ENCODE measurements around the gene SLC5A2.

Gene SLC5A2

DNA sequence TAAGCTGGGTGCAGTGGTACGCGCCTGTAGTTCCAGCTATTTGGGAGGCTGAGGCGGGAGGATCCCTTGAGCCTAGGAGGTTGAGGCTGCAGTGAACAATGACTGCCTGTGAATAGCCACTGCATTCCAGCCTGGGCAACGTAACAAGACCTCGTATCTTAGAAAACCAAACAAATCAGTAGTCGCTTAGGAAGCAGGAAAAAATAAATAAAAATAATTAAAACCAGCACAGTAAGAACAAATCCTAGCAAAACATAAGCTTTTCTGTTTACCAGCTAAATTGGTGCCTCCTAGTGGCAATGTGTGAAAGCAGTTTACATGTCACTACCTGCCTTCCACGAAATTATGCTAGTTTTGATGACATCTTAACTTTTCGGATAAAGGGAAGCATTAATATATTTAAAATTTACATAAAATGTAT is 22.3 kb upstream of the SLC5A2 start:
- no peak for DNase-seq

DNA sequence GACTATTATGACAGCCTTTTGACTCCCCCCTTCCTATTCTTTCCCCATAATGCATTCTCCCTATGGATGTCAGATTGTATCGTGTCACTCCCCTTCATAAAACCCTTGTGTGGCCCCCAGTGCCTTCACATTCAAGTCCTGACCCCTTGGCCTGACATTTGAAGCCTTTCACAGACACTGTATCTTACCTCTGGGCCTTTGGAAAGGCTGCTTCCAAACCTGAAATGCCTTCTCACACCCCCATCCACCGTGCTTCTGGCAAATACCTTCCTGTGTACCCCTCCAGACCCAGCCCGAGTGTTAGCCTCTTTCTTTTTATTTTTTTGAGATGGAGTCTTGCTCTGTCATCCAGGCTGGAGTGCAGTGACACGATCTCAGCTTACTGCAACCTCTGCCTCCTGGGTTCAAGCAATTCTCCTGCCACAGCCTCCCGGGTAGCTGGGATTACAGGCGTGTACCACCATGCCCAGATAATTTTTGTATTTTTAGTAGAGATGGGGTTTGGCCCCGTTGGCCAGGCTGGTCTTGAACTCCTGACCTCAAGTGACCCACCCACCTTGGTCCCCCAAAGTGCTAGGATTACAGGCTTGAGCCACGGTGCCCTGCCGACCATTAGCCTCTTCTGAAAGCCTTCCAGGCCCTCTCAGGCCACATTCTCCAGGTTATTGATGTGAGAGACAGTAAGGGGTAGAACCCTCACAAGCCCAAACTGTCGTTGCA is 21.6 kb upstream of the SLC5A2 start:
- no peak for DNase-seq

GRCh38 chr16:31461921-31462804 is 20.8 kb upstream of the SLC5A2 start:
- no peak for DNase-seq

DNA sequence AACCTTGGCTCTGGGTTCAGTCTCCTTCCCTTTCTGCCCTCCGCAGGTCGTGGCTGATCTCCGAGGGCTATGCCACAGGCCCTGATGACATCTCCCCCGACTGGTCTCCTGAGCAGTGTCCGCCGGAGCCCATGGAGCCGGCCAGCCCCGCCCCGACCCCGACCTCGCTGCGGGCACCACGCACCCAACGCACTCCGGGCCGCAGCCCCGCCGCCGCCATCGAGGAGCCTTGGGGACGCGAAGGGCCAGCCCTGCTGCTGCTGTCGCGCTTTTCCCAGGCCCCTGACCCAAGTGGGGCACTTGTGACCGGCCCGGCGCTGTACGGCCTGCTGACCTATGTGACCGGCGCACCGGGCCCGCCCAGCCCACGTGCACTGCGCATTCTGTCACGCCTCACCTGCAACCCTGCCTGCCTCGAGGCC is 18.6 kb upstream of the SLC5A2 start:
- DNase-seq = no peak

DNA sequence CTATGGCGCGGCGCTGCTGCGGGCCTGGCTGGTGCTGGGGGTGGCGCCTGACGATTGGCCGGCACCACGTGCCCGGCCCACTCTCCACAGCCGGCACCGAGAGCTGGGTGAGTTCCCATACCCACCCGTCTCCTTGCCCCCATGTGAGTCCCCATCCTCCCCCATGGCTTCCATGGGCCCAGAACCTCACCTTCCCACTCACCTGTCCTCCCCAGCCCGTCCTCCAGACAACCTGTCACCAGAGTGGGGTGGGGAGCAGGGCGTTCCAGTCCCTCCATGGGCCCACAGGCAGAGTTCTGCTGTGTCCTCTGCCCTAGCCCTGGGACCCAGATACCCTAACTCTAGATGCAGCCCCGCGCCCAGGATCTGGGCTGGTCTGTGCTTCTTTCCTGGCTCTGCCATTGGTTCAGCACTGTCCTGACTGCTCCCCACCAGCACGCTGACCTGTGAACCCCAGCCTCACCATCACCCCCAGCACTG is 18.1 kb upstream of the SLC5A2 start:
- no peak for DNase-seq

GRCh38 chr16:31465788-31466370 is 17.0 kb upstream of the SLC5A2 start:
- no peak for DNase-seq

DNA sequence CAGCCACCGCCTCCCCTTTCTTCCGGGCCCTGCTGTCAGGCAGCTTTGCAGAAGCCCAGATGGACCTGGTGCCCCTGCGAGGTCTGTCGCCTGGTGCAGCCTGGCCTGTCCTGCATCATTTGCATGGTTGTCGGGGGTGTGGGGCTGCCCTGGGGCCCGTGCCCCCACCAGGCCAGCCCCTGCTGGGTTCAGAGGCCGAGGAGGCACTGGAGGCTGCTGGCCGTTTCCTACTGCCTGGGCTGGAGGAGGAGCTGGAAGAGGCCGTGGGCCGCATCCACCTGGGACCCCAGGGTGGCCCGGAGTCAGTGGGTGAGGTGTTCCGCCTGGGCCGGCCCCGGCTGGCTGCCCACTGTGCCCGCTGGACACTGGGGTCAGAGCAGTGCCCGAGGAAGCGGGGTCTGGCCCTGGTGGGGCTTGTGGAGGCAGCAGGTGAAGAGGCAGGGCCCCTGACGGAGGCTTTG is 16.5 kb upstream of the SLC5A2 start:
- DNase-seq = no peak

- DNase-seq = no peak
Measured at GRCh38 chr16:31467151-31467773, 15.7 kb upstream of the SLC5A2 start.

DNA sequence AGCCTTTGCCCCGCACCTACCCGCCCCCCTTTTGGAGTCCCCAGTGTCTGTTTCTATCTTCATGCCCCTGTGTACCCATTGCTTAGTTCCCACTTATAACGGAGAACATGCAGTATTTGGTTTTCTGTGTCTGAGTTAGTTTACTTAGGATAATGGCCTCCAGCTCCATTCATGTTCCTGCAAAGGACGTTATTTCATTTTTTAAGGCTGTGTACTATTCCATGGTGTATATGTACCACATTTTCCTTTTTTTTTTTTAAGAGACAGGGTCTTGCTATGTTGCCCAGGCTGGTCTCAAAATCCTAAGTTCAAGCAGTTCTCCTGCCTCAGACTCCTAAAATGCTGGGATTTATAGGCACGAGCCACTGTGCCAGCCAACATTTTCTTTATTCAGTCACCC is 15.1 kb upstream of the SLC5A2 start:
- DNase-seq = no peak

GRCh38 chr16:31470615-31471014 is 12.3 kb upstream of the SLC5A2 start:
- no peak for DNase-seq

DNA sequence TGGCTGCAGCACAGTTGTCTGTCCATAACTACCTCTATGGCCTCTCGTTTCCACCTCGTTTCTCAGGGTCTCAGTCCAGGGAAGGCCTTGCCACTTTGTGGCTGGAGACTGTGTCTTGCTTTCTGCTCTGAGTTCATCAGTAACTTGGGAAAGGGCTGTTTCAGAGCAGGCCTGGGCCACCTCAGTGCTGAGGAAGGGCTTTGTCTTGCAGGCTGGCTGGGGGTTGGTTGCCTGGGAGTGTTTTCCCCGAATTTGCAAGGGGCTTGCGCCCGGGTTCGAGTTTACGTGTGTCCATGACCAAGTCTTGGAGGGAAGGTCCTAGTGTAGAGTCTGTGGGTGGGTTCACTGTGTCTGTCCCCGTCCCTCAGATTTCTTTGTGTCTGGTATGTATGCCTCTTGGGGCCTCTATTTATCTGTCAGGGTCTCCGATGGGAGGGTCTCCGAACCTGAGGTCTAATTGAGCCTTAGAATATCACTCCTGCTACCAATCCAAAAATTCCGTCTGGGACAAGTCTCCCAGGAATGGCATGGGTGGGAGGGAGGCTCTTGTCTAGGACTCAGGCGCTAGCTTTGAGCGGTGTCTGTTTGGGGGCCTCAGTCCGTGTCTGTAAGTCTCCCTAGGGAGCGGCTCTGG is 11.6 kb upstream of the SLC5A2 start:
- no peak for DNase-seq

DNA sequence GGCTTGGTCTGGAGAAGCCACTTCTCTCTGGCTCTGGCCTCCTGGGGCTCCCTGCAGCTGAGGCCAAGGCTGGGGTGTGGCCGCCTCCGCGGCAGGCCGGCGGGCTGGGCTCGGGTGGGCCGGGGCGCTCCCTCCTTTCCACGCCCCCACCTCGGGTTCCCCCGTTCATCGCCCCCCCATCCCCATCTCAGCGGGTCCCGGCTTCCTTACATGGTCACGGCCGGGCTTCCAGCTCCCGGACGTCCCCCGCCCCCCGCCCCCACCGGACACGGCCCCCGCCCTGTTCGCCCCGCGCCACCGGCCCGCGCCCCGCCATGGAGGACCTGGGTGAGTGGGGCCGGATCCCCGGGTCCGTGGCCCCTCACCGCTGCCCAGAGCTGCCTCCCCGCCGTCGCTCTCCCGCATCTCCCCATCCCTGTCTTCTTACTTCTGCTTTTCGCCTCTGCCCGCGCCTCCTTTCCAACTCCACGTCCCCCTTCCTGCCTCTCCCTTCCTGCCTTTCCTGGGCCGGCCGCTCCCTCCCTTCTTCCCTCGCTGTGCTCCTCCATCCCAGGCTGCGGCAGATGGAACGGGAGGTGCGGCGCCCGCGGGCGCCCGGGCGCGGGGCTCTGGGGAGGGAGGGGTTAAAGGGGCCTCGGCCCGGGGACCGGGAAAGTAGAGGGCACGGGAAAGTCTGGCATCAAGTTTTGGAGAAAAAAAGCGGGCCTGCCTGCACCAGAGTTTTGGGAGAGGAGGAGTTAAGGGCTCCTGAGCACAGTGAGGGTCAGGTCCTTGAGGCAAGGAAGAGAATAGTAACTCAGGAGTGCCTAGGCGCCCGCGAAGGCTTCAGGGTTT is 10.8 kb upstream of the SLC5A2 start, which contains the start of gene TGFB1I1:
Gene TGFB1I1, plus strand, starts transcription at position 278 of the 834 bp plus-strand sequence. Its CDS starts 37 bp downstream, at position 315.
- no peak for DNase-seq

- DNase-seq = peak; percentile 79
Measured at GRCh38 chr16:31472709-31473203, 10.2 kb upstream of the SLC5A2 start.

GRCh38 chr16:31473264-31473984 is 9.5 kb upstream of the SLC5A2 start:
- no peak for DNase-seq

GRCh38 chr16:31474173-31474714 is 8.7 kb upstream of the SLC5A2 start:
- no peak for DNase-seq

DNA sequence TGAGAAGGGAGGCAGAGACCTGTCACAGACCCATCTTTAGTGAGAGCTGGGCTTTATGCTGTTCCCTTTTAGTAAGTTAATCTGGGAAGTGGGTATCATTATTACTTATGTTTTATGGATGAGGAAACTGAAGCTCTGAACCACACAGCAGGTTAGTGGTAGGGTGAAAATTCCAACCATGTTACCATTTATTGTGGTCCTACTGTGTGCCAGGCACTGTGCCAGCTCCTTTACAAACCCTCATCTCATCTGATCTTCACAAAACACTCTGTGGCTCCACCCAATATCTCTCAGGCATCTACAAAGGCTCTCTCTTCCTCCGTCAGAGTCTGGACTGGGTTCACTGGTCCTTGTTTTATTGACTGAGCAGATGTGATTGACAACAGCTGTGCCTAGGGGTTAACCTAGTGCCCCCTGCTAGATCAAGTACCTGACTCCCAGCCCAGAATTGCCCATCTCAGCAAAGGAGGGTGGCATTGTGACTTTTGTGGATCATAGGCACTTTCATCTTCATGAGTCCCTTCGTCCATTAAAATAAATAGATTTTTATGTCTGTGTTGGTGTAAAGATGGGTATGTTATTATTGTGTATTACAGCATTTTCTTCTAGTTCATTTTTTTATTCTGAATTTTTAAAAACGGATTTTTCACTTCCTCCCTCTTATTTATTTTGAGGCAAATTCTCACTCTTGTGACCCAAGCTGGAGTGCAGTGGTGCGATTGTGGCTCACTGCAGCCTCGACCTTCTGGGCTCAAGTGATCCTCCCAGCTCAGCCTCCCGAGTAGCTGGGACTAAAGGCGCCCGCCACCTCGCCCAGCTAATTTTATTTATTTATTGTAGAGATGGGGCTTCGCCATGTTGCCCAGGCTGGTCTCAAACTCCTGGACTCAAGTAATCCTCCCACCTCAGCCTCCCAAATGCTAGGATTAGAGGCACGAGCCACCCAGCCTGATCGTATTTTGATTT is 7.9 kb upstream of the SLC5A2 start:
- no peak for DNase-seq

GRCh38 chr16:31475946-31476302 is 7.0 kb upstream of the SLC5A2 start:
- DNase-seq = no peak

DNA sequence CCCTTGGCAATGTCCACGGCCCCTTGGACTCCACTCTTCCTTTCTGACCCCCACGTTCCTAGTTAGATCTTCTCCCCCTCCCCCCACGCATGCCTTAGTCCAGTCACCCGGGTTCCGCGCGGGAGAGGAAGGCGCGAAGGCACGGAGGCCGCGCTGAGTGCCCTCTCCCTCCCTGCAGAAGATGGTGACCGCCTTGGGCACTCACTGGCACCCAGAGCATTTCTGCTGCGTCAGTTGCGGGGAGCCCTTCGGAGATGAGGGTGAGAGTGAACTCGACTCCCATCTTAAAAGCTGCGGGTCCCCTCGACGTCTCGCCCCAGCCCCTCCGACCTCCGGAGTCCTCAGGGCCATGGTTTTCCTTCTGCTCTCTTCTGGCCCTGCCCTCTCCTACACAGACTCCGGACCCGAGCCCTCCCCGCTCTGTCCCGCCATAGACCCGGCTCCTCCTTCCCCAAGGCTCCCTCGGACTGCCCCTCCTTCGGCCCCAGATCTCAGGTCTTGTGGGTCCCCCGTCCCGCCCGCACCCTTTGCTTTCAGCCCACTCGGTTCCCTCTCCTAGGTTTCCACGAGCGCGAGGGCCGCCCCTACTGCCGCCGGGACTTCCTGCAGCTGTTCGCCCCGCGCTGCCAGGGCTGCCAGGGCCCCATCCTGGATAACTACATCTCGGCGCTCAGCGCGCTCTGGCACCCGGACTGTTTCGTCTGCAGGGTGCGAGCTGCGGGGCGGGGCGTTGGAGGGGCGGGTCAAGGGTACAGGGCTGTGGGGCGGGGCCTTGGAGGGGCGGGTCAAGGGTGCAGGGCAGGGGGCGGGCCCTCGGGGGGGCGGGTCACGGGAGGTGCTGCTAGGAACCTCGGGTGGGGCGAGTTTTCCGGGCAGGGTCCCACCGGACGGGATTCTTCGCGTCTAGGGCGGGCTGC is 6.4 kb upstream of the SLC5A2 start:
- peak; percentile 41 for DNase-seq
